ENCODE measurements around the gene CELF2. TPM values are rescaled to one million over a fixed set of nuclear protein-coding genes. Genes with fewer than 3 reads are reported as not detected.

Gene CELF2
- total RNA-seq, 1 experiment from 2014 or later: 0.07 TPM

DNA sequence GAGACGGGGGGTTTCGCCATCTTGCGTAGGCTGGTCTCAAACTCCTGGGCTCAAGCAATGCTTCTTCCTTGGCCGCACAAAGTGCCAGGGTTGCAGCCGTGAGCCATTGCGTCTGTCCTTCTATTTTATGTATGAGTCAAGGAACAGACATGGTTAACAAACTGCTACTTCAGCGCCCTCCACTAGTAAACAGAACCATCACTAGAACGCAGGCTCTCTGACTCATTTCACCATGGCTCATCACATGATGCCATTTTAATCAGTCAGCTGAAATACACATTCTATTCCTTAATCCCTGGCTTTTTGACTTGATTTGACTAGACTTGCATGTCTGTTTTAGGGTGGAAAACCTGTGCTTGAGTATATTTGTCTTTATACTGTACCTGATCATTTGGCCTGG, 41.3 kb downstream of the CELF2 start:
- Mint-ChIP-seq H3K4me1 (ENCODE audit: insufficient read depth, unreplicated experiment) (no peaks in the 10 kb centered on the region), H3K36me3 (ENCODE audit: insufficient read depth, unreplicated experiment) (no peaks in the 10 kb centered on the region), H3K4me3 (ENCODE audit: unreplicated experiment) (no peak overlapping the region), H3K27ac (ENCODE audit: low read depth, unreplicated experiment) (no peak overlapping the region), H3K27me3 (ENCODE audit: insufficient read depth, unreplicated experiment) (no peaks in the 10 kb centered on the region), H3K9me3 (ENCODE audit: unreplicated experiment) (no peaks in the 10 kb centered on the region)
- no TSS peak for BruUV-seq (replicated peaks)
- TF ChIP-seq, protein P1, sequence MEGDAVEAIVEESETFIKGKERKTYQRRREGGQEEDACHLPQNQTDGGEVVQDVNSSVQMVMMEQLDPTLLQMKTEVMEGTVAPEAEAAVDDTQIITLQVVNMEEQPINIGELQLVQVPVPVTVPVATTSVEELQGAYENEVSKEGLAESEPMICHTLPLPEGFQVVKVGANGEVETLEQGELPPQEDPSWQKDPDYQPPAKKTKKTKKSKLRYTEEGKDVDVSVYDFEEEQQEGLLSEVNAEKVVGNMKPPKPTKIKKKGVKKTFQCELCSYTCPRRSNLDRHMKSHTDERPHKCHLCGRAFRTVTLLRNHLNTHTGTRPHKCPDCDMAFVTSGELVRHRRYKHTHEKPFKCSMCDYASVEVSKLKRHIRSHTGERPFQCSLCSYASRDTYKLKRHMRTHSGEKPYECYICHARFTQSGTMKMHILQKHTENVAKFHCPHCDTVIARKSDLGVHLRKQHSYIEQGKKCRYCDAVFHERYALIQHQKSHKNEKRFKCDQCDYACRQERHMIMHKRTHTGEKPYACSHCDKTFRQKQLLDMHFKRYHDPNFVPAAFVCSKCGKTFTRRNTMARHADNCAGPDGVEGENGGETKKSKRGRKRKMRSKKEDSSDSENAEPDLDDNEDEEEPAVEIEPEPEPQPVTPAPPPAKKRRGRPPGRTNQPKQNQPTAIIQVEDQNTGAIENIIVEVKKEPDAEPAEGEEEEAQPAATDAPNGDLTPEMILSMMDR (IDR thresholded peaks at IDR 0.05; ENCODE audit: unreplicated experiment): no peak
- peak; percentile 15 for DNase-seq (ENCODE audit: unreplicated experiment)
- POLR2A ChIA-PET: no interaction called here
- intact Hi-C loops (cut with micrococcal nuclease): no loop called here
- CTCF ChIA-PET: interaction anchor here (0.7 kb wide), 1 partner anchor 763 kb away, joined by 3 read pairs; no protein-coding TSS in a partner anchor

DNA sequence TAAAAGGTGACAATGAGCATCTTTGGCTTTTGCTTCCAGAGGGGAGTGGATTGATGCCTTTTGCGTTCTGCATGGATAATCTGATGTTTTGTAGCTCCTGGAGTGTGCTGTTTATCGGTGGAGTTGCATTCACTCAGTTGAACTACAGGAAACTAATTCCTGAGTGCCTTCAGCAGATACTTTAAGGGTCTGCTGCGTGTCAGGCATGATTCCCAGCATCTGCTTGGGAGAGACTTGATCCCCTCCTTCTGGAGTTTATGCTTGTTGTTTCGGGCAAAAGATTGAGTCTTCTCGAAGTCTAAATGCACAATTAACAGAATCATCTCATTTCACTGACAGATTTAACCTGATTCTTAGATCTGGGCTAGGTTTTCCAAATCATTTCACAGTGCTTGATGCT, 46.2 kb downstream of the CELF2 start:
- Mint-ChIP-seq H3K4me1 (ENCODE audit: insufficient read depth, unreplicated experiment) (no peaks in the 10 kb centered on the region), H3K4me3 (ENCODE audit: unreplicated experiment) (no peak overlapping the region), H3K27ac (ENCODE audit: low read depth, unreplicated experiment) (no peak overlapping the region), H3K9me3 (ENCODE audit: unreplicated experiment) (no peaks in the 10 kb centered on the region), H3K27me3 (ENCODE audit: insufficient read depth, unreplicated experiment) (no peaks in the 10 kb centered on the region), H3K36me3 (ENCODE audit: insufficient read depth, unreplicated experiment) (no peaks in the 10 kb centered on the region)
- CTCF ChIA-PET: no interaction called here
- no TSS peak for BruUV-seq (replicated peaks)
- TF ChIP-seq, protein P1 (IDR thresholded peaks at IDR 0.05; ENCODE audit: unreplicated experiment): no peak
- intact Hi-C loops (cut with micrococcal nuclease): no loop called here
- POLR2A ChIA-PET: interaction anchor here (0.6 kb wide), 1 partner anchor 249 kb away, joined by 3 read pairs; no protein-coding TSS in a partner anchor
- DNase-seq (ENCODE audit: unreplicated experiment): no peak

DNA sequence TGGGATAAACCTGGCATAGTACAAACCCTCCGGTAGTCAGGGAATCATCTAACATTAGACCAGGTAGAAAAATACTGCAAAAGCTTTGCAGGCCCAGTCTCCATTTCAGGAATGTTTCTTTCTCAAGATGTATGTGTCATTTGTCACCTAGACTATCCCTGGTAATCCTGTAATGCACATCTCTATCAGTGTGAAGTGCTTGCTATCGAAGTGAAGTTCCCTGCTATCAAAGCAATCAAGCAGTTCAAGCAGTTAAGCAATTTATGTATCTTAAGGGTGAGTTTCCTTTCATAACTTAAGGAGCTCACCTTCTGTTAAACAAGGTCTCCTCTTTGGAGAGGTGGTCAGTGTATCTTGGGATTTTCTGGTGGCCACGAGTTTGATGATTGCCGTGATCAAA, 47.2 kb downstream of the CELF2 start:
- BruUV-seq (replicated peaks): no TSS peak
- Mint-ChIP-seq H3K4me3 (ENCODE audit: unreplicated experiment) (no peak overlapping the region), H3K36me3 (ENCODE audit: insufficient read depth, unreplicated experiment) (no peaks in the 10 kb centered on the region), H3K27me3 (ENCODE audit: insufficient read depth, unreplicated experiment) (no peaks in the 10 kb centered on the region), H3K27ac (ENCODE audit: low read depth, unreplicated experiment) (no peak overlapping the region), H3K4me1 (ENCODE audit: insufficient read depth, unreplicated experiment) (peaks cover 7% of the 10 kb centered on the region), H3K9me3 (ENCODE audit: unreplicated experiment) (no peaks in the 10 kb centered on the region)
- intact Hi-C loops (cut with micrococcal nuclease): no loop called here
- CTCF ChIA-PET: interaction anchor here (0.6 kb wide), 1 partner anchor 545 kb away, joined by 3 read pairs; no protein-coding TSS in a partner anchor
- no peak for DNase-seq (ENCODE audit: unreplicated experiment)
- TF ChIP-seq, protein P1 (IDR thresholded peaks at IDR 0.05; ENCODE audit: unreplicated experiment): no peak
- POLR2A ChIA-PET: no interaction called here

DNA sequence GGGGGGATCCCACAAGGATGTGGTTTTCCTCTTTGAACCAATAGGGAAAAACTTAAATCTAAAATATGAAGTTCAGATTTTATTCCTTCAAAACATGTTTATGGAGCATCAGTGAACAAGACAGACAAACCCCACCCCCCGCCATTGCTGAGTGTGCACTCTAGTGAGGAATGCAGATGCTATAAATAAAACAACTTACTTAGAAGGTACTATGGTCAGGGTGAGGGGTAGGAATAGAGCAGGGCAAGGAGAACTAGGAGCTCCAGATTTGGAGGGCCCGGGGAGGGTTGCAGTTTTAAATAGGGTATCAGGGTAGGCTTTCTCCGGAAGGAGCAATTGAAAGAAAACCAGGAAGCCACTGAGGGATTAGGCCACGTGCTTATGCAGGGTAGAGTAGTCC, 47.9 kb downstream of the CELF2 start:
- H3K27me3 Mint-ChIP-seq (ENCODE audit: insufficient read depth, unreplicated experiment): no peaks in the 10 kb centered on the region
- H3K4me1 Mint-ChIP-seq (ENCODE audit: insufficient read depth, unreplicated experiment): peaks cover 9% of the 10 kb centered on the region
- no peaks in the 10 kb centered on the region for H3K36me3 Mint-ChIP-seq (ENCODE audit: insufficient read depth, unreplicated experiment)
- POLR2A ChIA-PET: no interaction called here
- no TSS peak for BruUV-seq (replicated peaks)
- H3K9me3 Mint-ChIP-seq (ENCODE audit: unreplicated experiment): no peaks in the 10 kb centered on the region
- intact Hi-C loops (cut with micrococcal nuclease): no loop called here
- no peak overlapping the region for H3K4me3 Mint-ChIP-seq (ENCODE audit: unreplicated experiment)
- TF ChIP-seq, protein P1 (IDR thresholded peaks at IDR 0.05; ENCODE audit: unreplicated experiment): no peak
- no peak overlapping the region for H3K27ac Mint-ChIP-seq (ENCODE audit: low read depth, unreplicated experiment)
- no peak for DNase-seq (ENCODE audit: unreplicated experiment)
- CTCF ChIA-PET: interaction anchor here (0.6 kb wide), 1 partner anchor 545 kb away, joined by 3 read pairs; no protein-coding TSS in a partner anchor

Data from MCF 10A (cell line).